Activated T-cell treated with anti-CD3 and anti-CD28 coated beads, Interleukin-2, amount 50 U/mL, for 1 hour (primary cell): ENCODE measurements around the gene DUSP21.
"Not testable (repeated sequence)": the region's sequence is repeated elsewhere in the genome, so short reads cannot be mapped to it uniquely, and the experiment has no call there.

ENCODE experiments used
- DNase-seq: peaks from one replicate; pipeline ENCODE4 v3.0.0-alpha.2; 2020

DUSP21 gene

GRCh38 chrX:44876767-44877166 lies 32.9 kb downstream of the DUSP21 start:
- DNase-seq = no peak

GRCh38 chrX:44878780-44879179 lies 35.0 kb downstream of the DUSP21 start:
- DNase-seq = no peak

- DNase-seq = no peak
Measured at GRCh38 chrX:44881549-44881948, 37.7 kb downstream of the DUSP21 start.

- no peak for DNase-seq
Measured at GRCh38 chrX:44882635-44883034, 38.8 kb downstream of the DUSP21 start.

GRCh38 chrX:44884944-44885343 lies 41.1 kb downstream of the DUSP21 start:
- DNase-seq = no peak

- no peak for DNase-seq
Measured at GRCh38 chrX:44889824-44890223, 46.0 kb downstream of the DUSP21 start.

- no peak for DNase-seq
Measured at GRCh38 chrX:44890247-44890646, 46.4 kb downstream of the DUSP21 start.

GRCh38 chrX:44890687-44891086 lies 46.9 kb downstream of the DUSP21 start:
- DNase-seq = not testable (repeated sequence)

GRCh38 chrX:44891642-44892041 lies 47.8 kb downstream of the DUSP21 start:
- no peak for DNase-seq
